Adrenal gland (tissue), 12 donors: ENCODE results near the gene RNU11. TPM values are rescaled to one million over a fixed set of nuclear protein-coding genes. Genes with fewer than 3 reads are reported as not detected.
A peak's percentile ranks its signal among the peaks of the same experiment; 100 is the strongest.
"Not testable (repeated sequence)": the region's sequence is repeated elsewhere in the genome, so short reads cannot be mapped to it uniquely, and the experiment has no call there.

ENCODE experiments used
- DNase-seq, 7 donors: peaks; one replicate each; pipeline ENCODE4 v3.0.0-alpha.2; 2019 to 2020
- H3K27ac ChIP-seq, 5 donors: fragments of 200-600 bp; sonication (generic) in 4 of 5; 1 replicate in 3 of 5; 2 replicates in 2 of 5; pipeline versions ENCODE4 v1.5.1 to v1.8.0; 2016 to 2020; ENCODE audit warnings: mild to moderate bottlenecking in 1 of 5
- H3K27me3 ChIP-seq: fragments of 200-600 bp; 2 replicates; pipeline ENCODE4 v1.8.0; 2021
- H3K36me3 ChIP-seq, 2 donors: fragments of 200-600 bp; replicated peaks in 1 of 2; 1 replicate in 1 of 2; 2 replicates in 1 of 2; pipeline versions ENCODE4 v1.5.1 to v1.8.0; 2018 to 2022
- H3K4me1 ChIP-seq, 2 donors: fragments of 200-600 bp; replicated peaks in 1 of 2; 1 replicate in 1 of 2; 2 replicates in 1 of 2; pipeline versions ENCODE4 v1.5.1 to v1.8.0; 2018 to 2021
- H3K4me3 ChIP-seq, 4 donors: fragments of 200-600 bp; sonication (generic) in 3 of 4; one replicate each; pipeline ENCODE4 v1.5.1; 2016 to 2018
- H3K9me3 ChIP-seq, 3 donors: fragments of 200-600 bp; sonication (generic) in 1 of 3; replicated peaks in 1 of 3; 1 replicate in 2 of 3; 2 replicates in 1 of 3; pipeline versions ENCODE4 v1.5.1 to v1.8.0; 2016 to 2021
- CTCF ChIP-seq, 6 experiments: fragments of 450-650 bp in 4 of 6; fragments of 200-600 bp in 2 of 6; sonication (generic) in 1 of 6; IDR thresholded peaks; 1 replicate in 5 of 6; 2 replicates in 1 of 6; pipeline versions ENCODE4 v1.5.1 to v1.8.0; 2016 to 2021; ENCODE audit warnings: antibody characterized with exemption in 6 of 6, mild to moderate bottlenecking in 2 of 6, moderate library complexity in 1 of 6
- POLR2A ChIP-seq, 2 donors: fragments of 450-650 bp; IDR thresholded peaks; one replicate each; pipeline ENCODE4 v1.6.1; 2017; ENCODE audit warnings: antibody characterized with exemption in 2 of 2, mild to moderate bottlenecking in 2 of 2, moderate library complexity in 1 of 2
- WGBS, 4 donors: extraction: QIAGEN DNeasy Blood & Tissue Kit in 2 of 4; methylation state at CpG; one replicate each; pipeline versions ENCODE4 v1.1.5 to v1.1.7; 2013 to 2017; 5-methylcytosine and 5-hydroxymethylcytosine counted together
- intact Hi-C, 2 donors: fragments of 100-400 bp; cut with DNase I; formaldehyde crosslinking; loops; one replicate each; pipeline versions ENCODE4 v1.14.1 to v1.15.0; 2022 to 2023
- polyA plus RNA-seq, 3 donors: library from polyadenylated mRNA; stranded (reverse); fragments of 200-250 nt in 2 of 3; fragments of 350-450 nt in 1 of 3; fragmentation: Illumina TruSeq in 1 of 3; extraction: RNeasy Lipid Tissue Mini Kit (QIAGEN cat#74804) in 1 of 3; gene quantifications; one replicate each; pipeline ENCODE4 v1.2.3, GENCODE V29; 2013 to 2014
- total RNA-seq, 9 donors: library from RNA; depleted of rRNA in 4 of 9; stranded (reverse); fragments of >200 nt in 4 of 9; fragments of 120-200 nt in 1 of 9; fragmentation: NEBNext Ultra II Directional in 1 of 9; extraction: Animal tissue kit (Norgen Biotek cat#: 25700) in 1 of 9; gene quantifications; one replicate each; pipeline versions ENCODE4 v1.1.0 to v1.2.4, GENCODE V29; 2013 to 2023
- donor health status: healthy with polysubstance abuse.
- donor health status: Bipolar disorder and iron deficiency.
- donor health status: DM: yes; HTN: yes; CAD: no.
- donor health status: DM: no; HTN: no; CAD: no.
- donor health status: DM: no; HTN: no; CAD: no.
- donor health status: DM: yes; HTN: yes; CAD: no.

The RNU11 gene
- total and polyA plus RNA-seq, 12 donors: not detected

GRCh38 chr1:28671254-28671780, 22.9 kb downstream of the RNU11 start:
- WGBS, 4 donors: 93 to 95% (median 95%) methylated on average over 18 to 20 of the region's 20 CpGs
- intact Hi-C loops: no loop called here
- H3K27me3 ChIP-seq: no peaks in the 10 kb centered on the region

GRCh38 chr1:28672971-28673370, 24.6 kb downstream of the RNU11 start:
- H3K9me3 ChIP-seq, intact Hi-C loops, DNase-seq, H3K4me3 ChIP-seq, H3K27ac ChIP-seq, H3K36me3 ChIP-seq, H3K27me3 ChIP-seq: not testable (repeated sequence)
- peaks cover 5 to 17% of the 10 kb centered on the region in 2 donors for H3K4me1 ChIP-seq
- WGBS, 4 donors: 93 to 97% (median 96%) methylated on average over 14 to 15 of the region's 15 CpGs

More at GRCh38 chr1:28671254-28671780, 22.9 kb downstream of the RNU11 start:
- H3K9me3 ChIP-seq: no peaks in the 10 kb centered on the region
- H3K4me1 ChIP-seq: peaks cover 9 to 23% of the 10 kb centered on the region in 2 donors
- TF ChIP-seq CTCF (IDR thresholded peaks at IDR 0.05) (no peak), POLR2A (IDR thresholded peaks at IDR 0.05) (no peak)
- no peaks in the 10 kb centered on the region for H3K36me3 ChIP-seq
- H3K27ac ChIP-seq: no peak overlapping the region
- no peak overlapping the region for H3K4me3 ChIP-seq
- DNase-seq: no peak

- no peak for TF ChIP-seq CTCF (IDR thresholded peaks at IDR 0.05)
- TF ChIP-seq POLR2A (IDR thresholded peaks at IDR 0.05): no peak
- Histone ChIP-seq H3K36me3 (no peaks in the 10 kb centered on the region), H3K27ac (peak overlapping the region in 2 of 5 donors; percentile 15 to 60), H3K27me3 (no peaks in the 10 kb centered on the region), H3K4me1 (peaks cover 0 to 3% of the 10 kb centered on the region in 2 donors), H3K4me3 (no peak overlapping the region), H3K9me3 (no peaks in the 10 kb centered on the region)
- no peak for DNase-seq
- intact Hi-C loops: no loop called here
These were observed 27.5 kb downstream of the RNU11 start for GRCh38 chr1:28675924-28676257.

DNA sequence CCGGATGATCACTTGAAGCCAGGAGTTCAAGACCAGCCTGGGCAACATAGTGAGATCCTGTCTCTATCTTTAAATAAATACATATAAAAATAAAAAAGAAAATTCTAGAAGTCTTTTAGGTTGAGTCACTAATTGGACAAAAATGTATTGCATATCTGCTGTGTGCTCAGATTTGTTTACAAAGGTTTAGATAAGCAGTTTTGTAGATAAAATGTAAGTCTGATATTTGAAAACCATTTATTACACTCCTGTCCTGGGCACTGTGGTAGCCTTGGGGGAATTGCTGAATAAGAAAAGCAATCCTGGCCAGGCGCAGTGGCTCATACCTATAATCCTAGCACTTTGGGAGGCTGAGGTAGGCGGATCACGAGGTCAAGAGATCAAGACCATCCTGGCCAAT, 31.8 kb downstream of the RNU11 start:
- intact Hi-C loops: no loop called here
- no peaks in the 10 kb centered on the region for H3K9me3 ChIP-seq
- peaks cover 0 to 9% of the 10 kb centered on the region in 2 donors for H3K36me3 ChIP-seq
- no peak overlapping the region for H3K27ac ChIP-seq
- DNase-seq: no peak
- TF ChIP-seq POLR2A (IDR thresholded peaks at IDR 0.05) (no peak), CTCF (IDR thresholded peaks at IDR 0.05) (no peak)
- no peak overlapping the region for H3K4me3 ChIP-seq
- WGBS, 4 donors: 71 to 92% (median 78%) methylated on average over 4 of the region's 4 CpGs
- no peaks in the 10 kb centered on the region for H3K27me3 ChIP-seq
- peaks cover 0 to 3% of the 10 kb centered on the region in 2 donors for H3K4me1 ChIP-seq

DNA sequence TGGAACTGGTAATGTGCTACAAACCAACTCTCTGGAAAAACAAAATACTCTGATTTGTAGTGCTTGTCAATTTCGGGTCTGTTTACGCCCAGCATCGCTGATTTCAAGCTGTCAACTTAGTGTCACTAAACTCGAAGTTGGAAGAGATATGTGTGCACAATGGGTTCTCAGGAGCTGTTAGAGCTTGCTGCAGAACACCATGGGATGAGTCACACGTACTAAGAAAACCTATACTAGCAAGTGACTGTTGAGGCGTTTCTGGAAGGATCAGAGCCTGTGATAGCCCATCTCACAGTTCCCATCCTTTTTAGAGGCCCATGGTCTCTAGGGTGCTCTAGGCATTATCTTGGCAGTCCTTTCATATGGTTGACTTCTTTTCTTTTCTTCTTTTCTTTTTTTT, 34.4 kb downstream of the RNU11 start:
- intact Hi-C loops: no loop called here
- Histone ChIP-seq H3K9me3 (no peaks in the 10 kb centered on the region), H3K36me3 (peaks cover 0 to 9% of the 10 kb centered on the region in 2 donors), H3K4me1 (no peaks in the 10 kb centered on the region), H3K27ac (no peak overlapping the region), H3K27me3 (no peaks in the 10 kb centered on the region), H3K4me3 (no peak overlapping the region)
- TF ChIP-seq POLR2A (IDR thresholded peaks at IDR 0.05): no peak
- no peak for TF ChIP-seq CTCF (IDR thresholded peaks at IDR 0.05)
- no peak for DNase-seq
- 92 to 97% (median 94%) methylated on average over 6 of the region's 6 CpGs for WGBS, 4 donors
